Mesothelial cell of epicardium (in vitro differentiated cells): ENCODE data around the gene ME3. TPM values are rescaled to one million over a fixed set of nuclear protein-coding genes. Genes with fewer than 3 reads are reported as not detected.

Source experiments
- DNase-seq, 2 experiments: peaks; one replicate each; pipeline ENCODE4 v3.0.0; 2021; ENCODE audit warnings: low spot score in 2 of 2; ENCODE audit not compliant: unreplicated experiment in 2 of 2
- H3K27ac Mint-ChIP-seq: 2 replicates; pipeline ENCODE4 v1.8.0; 2021; ENCODE audit warnings: mixed read lengths
- H3K27me3 Mint-ChIP-seq: 2 replicates; pipeline ENCODE4 v1.8.0; 2021; ENCODE audit warnings: low read depth, mixed read lengths
- H3K36me3 Mint-ChIP-seq: 2 replicates; pipeline ENCODE4 v1.8.0; 2021; ENCODE audit warnings: mixed read lengths
- H3K4me1 Mint-ChIP-seq: 2 replicates; pipeline ENCODE4 v1.8.0; 2021; ENCODE audit warnings: mixed read lengths
- H3K4me3 Mint-ChIP-seq: 2 replicates; pipeline ENCODE4 v1.8.0; 2021; ENCODE audit warnings: mild to moderate bottlenecking, moderate library complexity, mixed read lengths
- H3K9me3 Mint-ChIP-seq: 2 replicates; pipeline ENCODE4 v1.8.0; 2021; ENCODE audit warnings: mixed read lengths
- CTCF ChIP-seq: fragments of 200-600 bp; sonication (generic); IDR thresholded peaks from one replicate; pipeline ENCODE4 v1.5.0; 2021; ENCODE audit warnings: antibody characterized with exemption; ENCODE audit not compliant: unreplicated experiment
- total RNA-seq: library from RNA; stranded (reverse); gene quantifications from 3 replicates; pipeline ENCODE4 v1.2.1, GENCODE V29; 2021

Gene ME3
- total RNA-seq, 1 donor from 2014 or later = 11.8 TPM

GRCh38 chr11:86559311-86559945, 113.0 kb downstream of the ME3 start:
- no peaks in the 10 kb centered on the region for H3K27me3 Mint-ChIP-seq
- H3K4me3 Mint-ChIP-seq = no peak overlapping the region
- TF ChIP-seq CTCF = no peak
- peaks cover 8% of the 10 kb centered on the region for H3K4me1 Mint-ChIP-seq
- peaks cover 24% of the 10 kb centered on the region for H3K9me3 Mint-ChIP-seq
- no peak for DNase-seq
- peaks cover 3% of the 10 kb centered on the region for H3K36me3 Mint-ChIP-seq
- peak overlapping the region; percentile 87 for H3K27ac Mint-ChIP-seq

- Mint-ChIP-seq H3K4me1 (peaks cover 8% of the 10 kb centered on the region), H3K36me3 (peaks cover 3% of the 10 kb centered on the region), H3K9me3 (peaks cover 21% of the 10 kb centered on the region), H3K27me3 (no peaks in the 10 kb centered on the region), H3K4me3 (no peak overlapping the region), H3K27ac (peak overlapping the region; percentile 87)
- TF ChIP-seq CTCF = no peak
- no peak for DNase-seq
Observed at GRCh38 chr11:86558841-86559240, 113.6 kb downstream of the ME3 start.

- H3K27me3 Mint-ChIP-seq = no peaks in the 10 kb centered on the region
- peaks cover under 1% of the 10 kb centered on the region for H3K36me3 Mint-ChIP-seq
- H3K4me3 Mint-ChIP-seq = no peak overlapping the region
- peaks cover 15% of the 10 kb centered on the region for H3K9me3 Mint-ChIP-seq
- no peak for TF ChIP-seq CTCF
- H3K4me1 Mint-ChIP-seq = peaks cover 10% of the 10 kb centered on the region
- H3K27ac Mint-ChIP-seq = no peak overlapping the region
- no peak for DNase-seq
Observed at GRCh38 chr11:86558207-86558606, 114.2 kb downstream of the ME3 start.

GRCh38 chr11:86555866-86556265, 116.5 kb downstream of the ME3 start:
- Mint-ChIP-seq H3K4me3 (no peak overlapping the region), H3K27ac (no peak overlapping the region), H3K27me3 (no peaks in the 10 kb centered on the region), H3K36me3 (no peaks in the 10 kb centered on the region), H3K4me1 (peaks cover 19% of the 10 kb centered on the region), H3K9me3 (no peaks in the 10 kb centered on the region)
- no peak for TF ChIP-seq CTCF
- no peak for DNase-seq

- Mint-ChIP-seq H3K36me3 (no peaks in the 10 kb centered on the region), H3K9me3 (no peaks in the 10 kb centered on the region), H3K4me1 (peaks cover 19% of the 10 kb centered on the region), H3K27ac (no peak overlapping the region), H3K4me3 (no peak overlapping the region), H3K27me3 (no peaks in the 10 kb centered on the region)
- DNase-seq = no peak
- TF ChIP-seq CTCF = no peak
Observed at GRCh38 chr11:86555401-86555800, 117.0 kb downstream of the ME3 start.

GRCh38 chr11:86553265-86553664, 119.2 kb downstream of the ME3 start:
- H3K4me3 Mint-ChIP-seq = no peak overlapping the region
- no peaks in the 10 kb centered on the region for H3K36me3 Mint-ChIP-seq
- H3K4me1 Mint-ChIP-seq = peaks cover 23% of the 10 kb centered on the region
- DNase-seq = no peak
- H3K9me3 Mint-ChIP-seq = no peaks in the 10 kb centered on the region
- no peaks in the 10 kb centered on the region for H3K27me3 Mint-ChIP-seq
- no peak overlapping the region for H3K27ac Mint-ChIP-seq
- TF ChIP-seq CTCF = no peak
